NT2/D1 (cell line): Measurements from ENCODE around the gene GGTLC1.

ENCODE experiments used
- SUZ12 ChIP-seq: IDR thresholded peaks from 2 replicates; pipeline ENCODE4 v1.6.1; 2011; ENCODE audit not compliant: insufficient read length, insufficient read depth; ENCODE audit errors: extremely low read depth
- YY1 ChIP-seq: IDR thresholded peaks from 2 replicates; pipeline ENCODE4 v1.6.1; 2011; ENCODE audit not compliant: insufficient read length, insufficient read depth

DNA sequence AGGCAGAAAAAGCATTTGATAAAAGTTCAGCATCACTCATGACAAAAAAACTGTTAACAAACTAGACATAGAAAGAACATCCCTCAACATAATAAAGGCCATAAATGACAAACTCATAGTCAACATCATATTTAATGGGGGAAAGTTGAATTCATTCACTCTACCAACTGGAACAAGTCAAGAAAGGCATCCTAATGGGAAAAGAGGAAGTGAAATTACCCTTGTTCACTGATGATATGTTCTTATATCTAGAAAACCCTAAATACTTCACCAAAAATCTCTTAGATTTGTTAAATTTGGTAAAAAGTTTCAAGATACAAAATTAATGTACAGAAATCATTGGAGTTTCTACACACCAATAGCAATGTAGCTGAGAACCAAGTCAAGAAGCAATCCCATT is 48.9 kb downstream of the GGTLC1 start:
- TF ChIP-seq SUZ12 (no peak), YY1 (no peak)
